ENCODE measurements around the gene MTMR10.

GRCh38 chr15:31031471-31032067 is 40.1 kb upstream of the MTMR10 start:
- TF ChIP-seq POLR2A (IDR thresholded peaks at IDR 0.05; ENCODE audit: low read length) = no peak
- TF ChIP-seq GATA1 (IDR thresholded peaks at IDR 0.05; ENCODE audit: low read depth, low read length) = no peak

All from erythroblast (primary cell).